GM12878 (cell line): ENCODE results near the gene EDEM2. TPM values are rescaled to one million over a fixed set of nuclear protein-coding genes. Genes with fewer than 3 reads are reported as not detected.

ENCODE experiments used
- ATAC-seq: fragments of 200-7000 bp; cut with Tn5 transposase; 3 replicates; pipeline ENCODE4 v1.9.1; 2020; ENCODE audit warnings: mild to moderate bottlenecking, moderate library complexity
- BruUV-seq: library from RNA; stranded (reverse); fragments of 400-500 nt; replicated peaks from 2 replicates; lab custom pipeline; 2021; lab: Mats Ljungman, UMichigan
- CTCF ChIA-PET: fragments of 300-600 bp; sonication (Branson Sonifier 250); formaldehyde crosslinking; extraction: SDS; loops from one replicate; lab custom pipeline; 2021; ENCODE audit warnings: inconsistent platforms; lab: Yijun Ruan, JAX
- POLR2A ChIA-PET: fragments of 350-600 bp; formaldehyde crosslinking; extraction: SDS; loops from one replicate; lab custom pipeline; 2021; ENCODE audit warnings: inconsistent platforms; lab: Charles Lee
- RAD21 ChIA-PET: fragments of 300-600 bp; sonication (Branson Sonifier 250); formaldehyde crosslinking; loops from one replicate; lab custom pipeline; 2023; ENCODE audit warnings: antibody characterized with exemption; ENCODE audit not compliant: unreplicated experiment; lab: Charles Lee
- SMC1A ChIA-PET: fragments of 300-600 bp; sonication (Branson Sonifier 250); formaldehyde crosslinking; loops from one replicate; lab custom pipeline; 2023; ENCODE audit not compliant: unreplicated experiment, uncharacterized antibody; lab: Charles Lee
- DNase-seq: peaks from one replicate; pipeline ENCODE4 v3.0.0-alpha.2; 2011; ENCODE audit warnings: low read depth, low spot score
- FAIRE-seq: peaks from 3 replicates; lab custom pipeline; 2011; peaks lifted over from hg19 to GRCh38; lab: Jason Lieb, UNC
- H2AFZ ChIP-seq: 2 replicates; pipeline ENCODE4 v1.6.0; 2011; ENCODE audit warnings: low read depth, low read length, control low read depth; ENCODE audit not compliant: control insufficient read depth
- H3K27ac ChIP-seq: 2 replicates; pipeline ENCODE4 v1.5.1; 2011; ENCODE audit warnings: control low read depth; ENCODE audit not compliant: control insufficient read depth, insufficient read depth
- H3K27me3 ChIP-seq, 2 experiments: replicated peaks in 1 of 2; 2 replicates each; pipeline versions ENCODE4 v1.6.0 to v1.6.1; 2011; ENCODE audit warnings: low read length in 1 of 2; ENCODE audit not compliant: control insufficient read depth in 2 of 2, insufficient read depth in 2 of 2
- H3K36me3 ChIP-seq, 2 experiments: 2 replicates each; pipeline ENCODE4 v1.5.1; 2011; ENCODE audit warnings: low read length in 1 of 2; ENCODE audit not compliant: control insufficient read depth in 2 of 2, insufficient read depth in 2 of 2
- H3K4me1 ChIP-seq: 2 replicates; pipeline ENCODE4 v1.6.1; 2011; ENCODE audit warnings: mild to moderate bottlenecking, low read length, moderate library complexity, mixed read lengths; ENCODE audit not compliant: control insufficient read depth, insufficient read depth
- H3K4me2 ChIP-seq: 2 replicates; pipeline ENCODE4 v1.6.0; 2011; ENCODE audit warnings: control low read depth; ENCODE audit not compliant: control insufficient read depth, insufficient read depth
- H3K4me3 ChIP-seq: fragments of 200-600 bp; sonication (generic); 2 replicates; pipeline ENCODE4 v1.5.1; 2016
- H3K79me2 ChIP-seq: 2 replicates; pipeline ENCODE4 v1.6.0; 2011; ENCODE audit warnings: low read length; ENCODE audit not compliant: control insufficient read depth, insufficient read depth
- H3K9ac ChIP-seq: 2 replicates; pipeline ENCODE4 v1.8.0; 2011; ENCODE audit warnings: low read length, control low read depth, mixed read lengths; ENCODE audit not compliant: control insufficient read depth, insufficient read depth
- H3K9me3 ChIP-seq: replicated peaks from 3 replicates; pipeline ENCODE4 v1.5.1; 2011; ENCODE audit warnings: mild to moderate bottlenecking, low read length; ENCODE audit not compliant: control insufficient read depth, insufficient read depth
- H4K20me1 ChIP-seq: 2 replicates; pipeline ENCODE4 v1.6.0; 2011; ENCODE audit not compliant: control insufficient read depth, insufficient read depth
- BACH1 ChIP-seq: fragments of 450-650 bp; IDR thresholded peaks from 2 replicates; pipeline ENCODE4 v1.6.1; 2017; ENCODE audit warnings: mild to moderate bottlenecking, borderline replicate concordance
- CEBPZ ChIP-seq: fragments of 150-350 bp; IDR thresholded peaks from 2 replicates; pipeline ENCODE4 v1.6.1; 2016; ENCODE audit warnings: low read depth, low read length
- HDAC6 ChIP-seq: fragments of 200-600 bp; sonication (generic); IDR thresholded peaks from one replicate; pipeline ENCODE4 v1.8.0; 2017; ENCODE audit warnings: antibody characterized with exemption; ENCODE audit not compliant: unreplicated experiment
- TCF3 ChIP-seq: IDR thresholded peaks from 2 replicates; pipeline ENCODE4 v1.6.1; 2012; ENCODE audit warnings: low read depth, mild to moderate bottlenecking, low read length, borderline replicate concordance; ENCODE audit not compliant: insufficient read depth
- WGBS: methylation state at CpG from one replicate; pipeline ENCODE4 v1.1.6; 2016; ENCODE audit warnings: low lambda C conversion rate; ENCODE audit not compliant: insufficient replicate concordance, insufficient coverage; ENCODE audit errors: missing lambda C conversion rate; 5-methylcytosine and 5-hydroxymethylcytosine counted together
- in situ Hi-C: fragments of 300-500 bp; cut with MboI; formaldehyde crosslinking; loops from 9 replicates; pipeline ENCODE4 v1.14.3; 2018; ENCODE audit warnings: mixed read lengths
- intact Hi-C: fragments of 100-400 bp; cut with micrococcal nuclease; formaldehyde crosslinking; loops from one replicate; pipeline ENCODE4 v1.14.2; 2022; ENCODE audit not compliant: unreplicated experiment
- polyA plus RNA-seq, 11 experiments: library from polyadenylated mRNA; depleted of rRNA in 4 of 11; unstranded in 6 of 11; stranded (reverse) in 5 of 11; fragments of >200 nt; fragmentation: Nextera tagmentation in 4 of 11; fragmentation: Illumina TruSeq in 1 of 11; extraction: Ambion mirVana in 4 of 11; extraction: Trizol in 1 of 11; gene quantifications; 1 replicate in 1 of 11; 2 replicates in 10 of 11; pipeline versions ENCODE4 v1.2.1 to v1.2.3, GENCODE V29; 2011 to 2016; ENCODE audit warnings: inconsistent platforms in 2 of 11, missing spikeins in 2 of 11, low read depth in 1 of 11
- total RNA-seq, 4 experiments: library from RNA; depleted of rRNA in 3 of 4; stranded (reverse); fragments of >200 nt in 3 of 4; fragmentation: Illumina TruSeq in 1 of 4; extraction: Trizol in 1 of 4; gene quantifications; 2 replicates each; pipeline versions ENCODE4 v1.2.1 to v1.2.3, GENCODE V29; 2013 to 2021

EDEM2 gene
- total and polyA plus RNA-seq, 10 of the 15 experiments (the other 5 are each of a cell fraction or from before 2014, with no cell fraction given) = 9.9 to 24.8 (median 14.8) TPM

GRCh38 chr20:35167787-35168186 lies 20.7 kb upstream of the EDEM2 start:
- Histone ChIP-seq H3K27me3 (no peaks in the 10 kb centered on the region), H2AFZ (no peak overlapping the region), H4K20me1 (no peaks in the 10 kb centered on the region), H3K4me3 (no peak overlapping the region), H3K4me1 (no peaks in the 10 kb centered on the region), H3K9me3 (no peaks in the 10 kb centered on the region), H3K4me2 (no peak overlapping the region), H3K36me3 (no peaks in the 10 kb centered on the region), H3K9ac (no peak overlapping the region), H3K79me2 (no peaks in the 10 kb centered on the region), H3K27ac (no peak overlapping the region)
- RAD21 ChIA-PET = no interaction called here
- ATAC-seq (no peak), DNase-seq (no peak), FAIRE-seq (no peak)
- no TSS peak for BruUV-seq
- POLR2A ChIA-PET = interaction anchor here (0.7 kb wide), 1 partner anchor 37 kb away, joined by 4 read pairs; no protein-coding TSS in a partner anchor
- in situ Hi-C loops = no loop called here
- SMC1A ChIA-PET = interaction anchor here (1.3 kb wide), 1 partner anchor 23 kb away, joined by 3 read pairs; no protein-coding TSS in a partner anchor
- CTCF ChIA-PET = no interaction called here
- no peak for TF ChIP-seq CEBPZ
- WGBS = 92% methylated on average over 1 of the region's 1 CpG
- intact Hi-C loops = no loop called here

- Histone ChIP-seq H3K4me3 (no peak overlapping the region), H3K27ac (no peak overlapping the region), H3K79me2 (no peaks in the 10 kb centered on the region), H2AFZ (no peak overlapping the region), H3K4me1 (no peaks in the 10 kb centered on the region), H3K36me3 (no peaks in the 10 kb centered on the region), H3K9ac (no peak overlapping the region), H4K20me1 (no peaks in the 10 kb centered on the region)
- FAIRE-seq (no peak), DNase-seq (no peak)
- BruUV-seq = no TSS peak
- RAD21 ChIA-PET = interaction anchor here (0.6 to 1.1 kb wide), 2 partner anchors 19 to 81 kb away, joined by 3 to 5 read pairs; partner anchors contain the start of gene EDEM2
- in situ Hi-C loops = no loop called here
- SMC1A ChIA-PET = interaction anchor here (1.3 kb wide), 1 partner anchor 21 kb away, joined by 3 read pairs; no protein-coding TSS in a partner anchor
- POLR2A ChIA-PET = interaction anchor here (0.6 to 1.0 kb wide), 2 partner anchors 14 to 113 kb away, joined by 3 read pairs; no protein-coding TSS in a partner anchor
- WGBS = 56% methylated on average over 5 of the region's 5 CpGs
- TF ChIP-seq BACH1 (no peak), HDAC6 (no peak), TCF3 (no peak)
- TF ChIP-seq, all 136 proteins: peak for 0
- no peaks in the 10 kb centered on the region for H3K9me3 ChIP-seq
- CTCF ChIA-PET = interaction anchor here (1.2 kb wide), 1 partner anchor 21 kb away, joined by 3 read pairs; no protein-coding TSS in a partner anchor
- no peaks in the 10 kb centered on the region for H3K27me3 ChIP-seq
- ATAC-seq = no peak; the same call in 2 of the 3 replicates
- intact Hi-C loops = no loop called here
- H3K4me2 ChIP-seq = no peak overlapping the region
These were observed 19.2 kb upstream of the EDEM2 start for GRCh38 chr20:35166242-35166830.
